Stimulated activated CD4-positive, alpha-beta T cell treated with anti-CD3 and anti-CD28 coated beads, Interleukin-1b, Interleukin-23, amount 100 ng/mL, for 1 hour (primary cell): ENCODE results near the gene TBC1D22A.
"Not testable (repeated sequence)": the region's sequence is repeated elsewhere in the genome, so short reads cannot be mapped to it uniquely, and the experiment has no call there.

Experiments used
- DNase-seq, 2 donors: peaks; one replicate each; pipeline ENCODE4 v3.0.0-alpha.2; 2020; ENCODE audit warnings: low read depth in 2 of 2

Gene TBC1D22A

DNA sequence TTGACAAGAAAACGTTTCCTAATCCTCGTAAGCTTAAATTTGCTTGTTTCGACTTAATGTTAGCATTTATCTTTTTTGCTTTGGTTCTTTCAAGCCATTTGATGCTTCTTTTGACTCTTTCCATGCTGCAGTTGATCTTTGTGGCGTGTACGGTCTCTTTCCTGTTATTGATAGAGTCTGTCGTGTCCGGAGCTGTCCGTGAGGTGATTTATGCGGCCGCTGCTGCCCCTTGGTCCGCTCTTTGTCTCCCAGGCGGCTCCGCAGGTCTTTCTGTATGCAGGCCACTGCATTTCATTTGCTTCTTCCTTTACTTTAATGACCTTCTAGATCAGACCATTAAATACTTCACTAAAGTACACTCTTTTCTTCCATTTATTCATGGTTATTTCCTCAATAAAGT, 50.3 kb downstream of the TBC1D22A start:
- no peak for DNase-seq

GRCh38 chr22:46813816-46814597, 51.6 kb downstream of the TBC1D22A start:
- DNase-seq = no peak

DNA sequence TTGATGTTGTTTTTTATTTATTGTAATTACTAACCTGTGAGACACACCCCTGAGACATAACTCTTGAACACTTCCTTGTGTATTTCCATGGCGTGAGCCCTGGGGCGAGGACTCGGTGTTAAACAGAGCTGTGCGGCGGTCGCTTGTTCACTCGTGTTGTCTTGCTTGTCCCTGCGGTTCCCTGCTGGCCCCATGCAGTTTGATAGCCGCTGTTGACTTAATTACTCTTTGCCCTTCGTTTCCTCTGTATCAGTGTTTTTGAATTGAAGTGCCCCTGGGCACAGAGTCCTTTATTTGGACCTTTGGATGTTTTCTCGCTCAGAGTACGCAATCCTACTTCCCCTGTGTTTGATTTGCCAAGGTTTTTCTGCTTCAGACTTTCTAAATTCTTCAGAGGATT, 52.7 kb downstream of the TBC1D22A start:
- no peak for DNase-seq

- DNase-seq = no peak
Measured at GRCh38 chr22:46815559-46815895, 53.1 kb downstream of the TBC1D22A start.

GRCh38 chr22:46815896-46816731, 53.7 kb downstream of the TBC1D22A start:
- no peak for DNase-seq

GRCh38 chr22:46817390-46817789, 54.9 kb downstream of the TBC1D22A start:
- not testable (repeated sequence) for DNase-seq

- DNase-seq = no peak
Measured at GRCh38 chr22:46823248-46823647, 60.8 kb downstream of the TBC1D22A start.

DNA sequence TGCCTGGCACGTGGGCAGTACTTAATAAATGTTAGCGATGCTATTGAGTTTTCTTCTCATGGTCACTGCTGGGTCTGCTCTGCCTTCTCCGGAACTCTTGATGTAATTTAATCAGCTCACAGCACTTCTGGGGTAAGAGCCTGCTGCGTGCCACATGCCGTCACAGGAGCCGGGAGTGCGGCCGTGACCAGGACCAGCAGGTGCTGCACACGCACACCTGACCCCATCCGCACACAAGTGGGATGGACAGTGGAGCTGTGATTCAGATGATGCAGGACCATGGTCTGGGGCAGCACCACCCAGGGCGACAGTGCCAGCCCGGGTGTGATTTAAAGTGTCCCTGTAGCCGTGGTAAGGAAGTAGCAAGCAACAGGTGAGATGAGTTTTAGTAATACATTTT, 61.2 kb downstream of the TBC1D22A start:
- DNase-seq = no peak

- no peak for DNase-seq
Measured at GRCh38 chr22:46824344-46824909, 62.0 kb downstream of the TBC1D22A start.

GRCh38 chr22:46824980-46825544, 62.6 kb downstream of the TBC1D22A start:
- no peak for DNase-seq

- no peak for DNase-seq
Measured at GRCh38 chr22:46826438-46827135, 64.1 kb downstream of the TBC1D22A start.

- no peak for DNase-seq
Measured at GRCh38 chr22:46827136-46827780, 64.8 kb downstream of the TBC1D22A start.

- DNase-seq = no peak
Measured at GRCh38 chr22:46827781-46828180, 65.3 kb downstream of the TBC1D22A start.

DNA sequence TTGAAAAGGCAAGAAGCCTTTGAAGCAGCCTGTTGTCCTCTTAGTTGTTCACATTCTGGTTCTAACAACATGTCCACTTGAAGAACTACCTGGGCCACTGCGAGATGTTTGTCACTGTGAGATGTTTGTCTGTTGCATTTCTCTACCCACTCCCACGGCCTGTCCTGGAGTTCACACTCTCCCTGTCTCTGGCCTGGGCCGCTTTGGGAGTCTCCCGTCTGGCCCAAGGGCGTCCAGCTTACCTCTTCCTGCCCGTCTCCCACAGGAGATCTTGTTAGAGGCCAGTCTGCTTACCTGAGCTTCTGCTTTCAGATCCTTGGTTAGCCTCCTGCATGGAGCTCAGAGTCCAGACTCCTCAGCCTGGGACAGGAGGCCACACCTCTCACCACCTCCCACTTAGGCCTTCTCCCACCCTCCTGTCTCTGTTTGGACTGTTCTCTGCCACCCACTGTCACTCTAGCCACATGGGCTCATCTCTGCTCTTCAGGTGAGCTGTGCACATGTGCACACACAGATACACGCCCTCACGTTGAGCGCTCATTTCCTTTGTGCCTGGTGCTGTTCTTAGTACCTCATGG, 66.0 kb downstream of the TBC1D22A start:
- DNase-seq = no peak

DNA sequence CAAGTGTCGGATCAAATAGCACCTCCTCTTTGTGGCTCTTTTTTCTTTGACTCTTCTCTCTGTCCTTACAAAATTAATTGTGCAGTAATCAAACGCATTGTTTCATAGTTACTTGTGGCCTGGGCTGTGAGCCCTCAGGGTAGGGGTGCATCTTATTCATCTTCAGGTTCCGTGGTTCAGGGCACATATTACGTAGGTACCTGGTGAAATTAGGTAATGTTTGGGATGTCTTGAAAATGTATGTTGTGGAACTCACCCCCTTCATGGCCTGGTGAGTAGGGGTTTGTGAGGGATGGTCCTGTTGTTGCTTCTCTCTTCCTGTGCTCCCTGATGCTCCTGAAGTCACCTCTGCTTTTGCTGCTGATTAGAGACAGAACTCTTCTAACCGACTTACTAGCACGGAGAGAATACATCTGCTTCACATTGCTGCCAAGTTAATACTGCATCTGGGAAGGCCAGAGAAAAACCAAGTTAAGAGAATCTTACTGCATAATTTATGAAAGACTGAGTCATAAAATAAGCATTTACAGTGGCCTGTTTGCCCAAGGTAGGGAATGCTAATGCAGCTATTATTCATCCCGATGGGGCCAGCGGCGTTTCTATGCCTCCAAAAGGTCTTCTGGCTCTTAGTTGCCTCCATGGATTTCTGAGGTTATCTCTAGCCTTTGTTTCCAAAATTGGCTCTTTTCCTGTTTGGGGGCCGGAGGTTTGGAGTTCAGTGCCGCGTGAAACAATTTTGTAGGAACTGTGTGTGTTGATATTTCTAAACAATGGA, 66.9 kb downstream of the TBC1D22A start:
- DNase-seq = no peak

DNA sequence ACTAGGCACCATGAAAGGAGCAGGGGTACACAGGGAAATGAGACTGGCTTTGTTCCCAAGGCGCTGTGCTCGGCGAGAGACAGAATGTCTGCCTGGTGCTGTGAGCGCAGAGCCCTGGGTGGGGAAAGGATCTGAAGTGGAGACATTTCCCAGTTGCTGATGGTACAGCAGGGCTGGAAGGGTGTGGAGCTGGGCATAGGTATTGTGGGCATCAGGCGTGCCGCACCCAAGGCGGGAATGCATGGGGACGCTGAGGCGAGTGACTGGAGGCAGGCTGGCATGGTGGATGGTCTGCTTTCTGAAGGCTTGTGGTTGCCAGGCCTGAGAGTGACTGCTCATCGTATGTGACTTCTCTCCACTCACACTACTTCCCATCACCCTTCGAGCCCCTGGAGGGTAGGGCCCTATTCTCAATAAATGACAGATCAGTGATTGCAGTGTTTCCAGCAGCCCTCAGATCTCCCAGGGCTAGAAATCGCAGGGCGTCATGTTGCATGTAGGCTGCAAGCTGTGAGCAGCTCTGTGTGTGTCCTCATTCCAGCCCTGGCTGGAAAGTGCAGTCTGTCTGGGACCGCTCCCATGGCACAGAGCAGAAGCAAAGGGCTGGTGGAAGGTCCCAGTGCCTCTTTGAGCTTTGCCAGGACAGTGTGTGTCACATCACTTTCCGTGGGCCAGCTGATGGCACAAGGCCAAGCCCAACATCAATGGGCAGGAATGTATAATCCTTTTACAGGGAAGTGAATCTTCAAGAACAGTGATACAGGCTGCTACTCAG, 67.7 kb downstream of the TBC1D22A start:
- no peak for DNase-seq

DNA sequence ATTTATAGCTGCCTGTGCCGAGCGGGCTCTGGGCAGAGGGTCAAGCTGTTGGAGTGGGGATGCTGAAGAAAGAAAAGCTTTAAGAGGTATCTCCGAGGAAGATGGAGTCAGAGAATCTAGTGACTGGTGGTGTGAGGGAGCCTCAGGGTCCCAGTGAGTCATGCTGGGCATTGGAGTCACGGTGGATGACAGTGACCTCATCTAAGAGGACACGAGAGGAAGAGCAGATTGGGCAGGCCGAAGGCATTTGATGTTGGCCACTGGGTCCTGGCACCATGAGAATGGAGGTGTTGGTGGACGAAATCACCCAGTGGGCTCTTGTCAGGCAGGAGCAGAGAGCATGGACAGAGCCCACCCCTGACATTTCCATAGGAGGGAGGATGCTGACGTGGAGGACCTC, 68.4 kb downstream of the TBC1D22A start:
- DNase-seq = no peak

GRCh38 chr22:46833228-46833627, 70.8 kb downstream of the TBC1D22A start:
- DNase-seq = no peak

- no peak for DNase-seq
Measured at GRCh38 chr22:46834021-46834737, 71.7 kb downstream of the TBC1D22A start.
